AG04450 (cell line): ENCODE data around the gene VSTM4. TPM values are rescaled to one million over a fixed set of nuclear protein-coding genes. Genes with fewer than 3 reads are reported as not detected.

Source experiments
- CTCF ChIA-PET: fragments of 300-600, 350-600 bp; formaldehyde crosslinking; extraction: SDS; loops from one replicate; lab custom pipeline; 2022; ENCODE audit warnings: antibody characterized with exemption, inconsistent platforms; lab: Charles Lee
- POLR2A ChIA-PET: fragments of 350-600 bp; formaldehyde crosslinking; extraction: SDS; loops from one replicate; lab custom pipeline; 2021; ENCODE audit warnings: antibody characterized with exemption, inconsistent platforms; lab: Yijun Ruan, JAX
- DNase-seq: peaks from one replicate; pipeline ENCODE4 v3.0.0-alpha.2; 2011; ENCODE audit warnings: low read depth, low spot score
- H3K27ac ChIP-seq: one replicate; pipeline ENCODE4 v1.5.1; 2012; ENCODE audit warnings: low read depth, low read length, control low read depth
- H3K27me3 ChIP-seq: one replicate; pipeline ENCODE4 v1.6.0; 2012; ENCODE audit warnings: low read length; ENCODE audit not compliant: control insufficient read depth, insufficient read depth
- H3K4me3 ChIP-seq: 2 replicates; pipeline ENCODE4 v1.5.1; 2011; ENCODE audit warnings: mild to moderate bottlenecking, low read depth, low read length, control low read depth
- H3K9me3 ChIP-seq: 2 replicates; pipeline ENCODE4 v1.5.1; 2012; ENCODE audit warnings: low read length; ENCODE audit not compliant: control insufficient read depth, insufficient read depth
- CTCF ChIP-seq: IDR thresholded peaks from 2 replicates; pipeline ENCODE4 v1.5.1; 2011; ENCODE audit warnings: low read depth, low read length, control low read depth, inconsistent platforms
- polyA plus RNA-seq: library from polyadenylated mRNA; depleted of rRNA; stranded (reverse); fragments of >200 nt; gene quantifications from 2 replicates; pipeline ENCODE4 v1.2.3, GENCODE V29; 2011

The VSTM4 gene
- polyA plus RNA-seq, 1 experiment = 3.6 TPM

GRCh38 chr10:49008505-49009198, 106.7 kb downstream of the VSTM4 start:
- H3K27ac ChIP-seq = no peak overlapping the region
- H3K27me3 ChIP-seq = peaks cover 16% of the 10 kb centered on the region
- H3K9me3 ChIP-seq = no peaks in the 10 kb centered on the region
- CTCF ChIA-PET = interaction anchor here (1.2 kb wide), 1 partner anchor 41 kb away, joined by 3 read pairs; no protein-coding TSS in a partner anchor
- no peak overlapping the region for H3K4me3 ChIP-seq
- no peak for TF ChIP-seq CTCF
- POLR2A ChIA-PET = no interaction called here
- no peak for DNase-seq

DNA sequence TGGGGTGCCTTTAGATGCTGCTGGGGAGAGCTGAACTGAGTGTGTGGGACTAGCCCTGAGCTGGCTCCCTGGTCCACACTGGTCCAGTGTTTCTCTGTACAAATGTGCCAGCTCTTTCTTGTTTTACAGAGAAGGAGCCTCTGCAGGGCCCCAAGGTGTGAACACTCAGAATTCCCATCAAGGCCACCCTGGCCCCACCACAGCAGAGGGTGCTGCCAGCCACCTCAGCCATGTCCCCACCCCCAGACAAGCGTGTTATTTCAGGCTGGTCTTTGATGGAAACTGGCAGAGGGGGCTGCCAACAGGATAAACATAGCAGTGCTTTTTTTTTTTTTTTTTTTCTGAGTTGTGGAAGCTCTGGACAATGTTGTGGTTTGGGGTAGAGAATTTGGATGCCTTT, 107.2 kb downstream of the VSTM4 start:
- TF ChIP-seq CTCF = no peak
- no peak for DNase-seq
- peaks cover 11% of the 10 kb centered on the region for H3K27me3 ChIP-seq
- H3K4me3 ChIP-seq = no peak overlapping the region
- POLR2A ChIA-PET = no interaction called here
- no peak overlapping the region for H3K27ac ChIP-seq
- CTCF ChIA-PET = interaction anchor here (1.2 kb wide), 1 partner anchor 41 kb away, joined by 3 read pairs; no protein-coding TSS in a partner anchor
- no peaks in the 10 kb centered on the region for H3K9me3 ChIP-seq

- DNase-seq = no peak
- no peak overlapping the region for H3K4me3 ChIP-seq
- no peak for TF ChIP-seq CTCF
- POLR2A ChIA-PET = no interaction called here
- H3K27ac ChIP-seq = no peak overlapping the region
- peaks cover 11% of the 10 kb centered on the region for H3K27me3 ChIP-seq
- CTCF ChIA-PET = interaction anchor here (0.7 to 1.2 kb wide), 2 partner anchors 27 to 42 kb away, joined by 3 to 4 read pairs; no protein-coding TSS in a partner anchor
- no peaks in the 10 kb centered on the region; the same call in 1 of the 2 replicates for H3K9me3 ChIP-seq
Observed at GRCh38 chr10:49007129-49007528, 108.2 kb downstream of the VSTM4 start.

DNA sequence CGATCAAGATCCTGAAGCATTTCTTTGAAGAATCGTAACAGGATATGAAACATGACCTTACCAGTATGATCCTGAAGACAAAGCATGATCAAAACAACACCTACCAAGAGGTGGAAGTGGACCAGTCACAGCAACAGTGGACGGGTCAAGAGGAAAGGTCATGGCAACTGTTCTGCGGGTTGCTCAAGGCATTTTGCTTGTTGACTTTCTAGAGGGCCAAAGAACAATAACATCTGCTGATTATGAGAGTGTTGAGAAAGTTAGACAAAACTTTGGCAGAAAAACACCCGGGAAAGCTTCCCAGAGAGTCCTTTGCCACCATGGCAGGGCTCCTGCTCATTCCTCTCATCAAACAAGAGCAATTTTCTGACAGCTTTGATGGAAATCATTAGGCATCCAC, 110.1 kb downstream of the VSTM4 start:
- POLR2A ChIA-PET = no interaction called here
- CTCF ChIA-PET = no interaction called here
- no peak overlapping the region for H3K4me3 ChIP-seq
- DNase-seq = no peak
- H3K9me3 ChIP-seq = no peaks in the 10 kb centered on the region; the same call in 1 of the 2 replicates
- no peak overlapping the region for H3K27ac ChIP-seq
- H3K27me3 ChIP-seq = peaks cover 11% of the 10 kb centered on the region
- no peak for TF ChIP-seq CTCF
